ENCODE data around the gene NEDD4L. TPM values are rescaled to one million over a fixed set of nuclear protein-coding genes. Genes with fewer than 3 reads are reported as not detected.

The NEDD4L gene
- total RNA-seq, 1 donor from 2014 or later: 209 TPM

- H3K36me3 Mint-ChIP-seq (ENCODE audit: unreplicated experiment): no peaks in the 10 kb centered on the region
- peaks cover 7% of the 10 kb centered on the region for H3K4me1 Mint-ChIP-seq (ENCODE audit: low read depth, unreplicated experiment)
- no peaks in the 10 kb centered on the region for H3K9me3 Mint-ChIP-seq (ENCODE audit: unreplicated experiment)
- H3K27ac Mint-ChIP-seq (ENCODE audit: unreplicated experiment): peak overlapping the region; percentile 48
- H3K4me3 Mint-ChIP-seq (ENCODE audit: unreplicated experiment): no peak overlapping the region
- peaks cover 2% of the 10 kb centered on the region for H3K27me3 Mint-ChIP-seq (ENCODE audit: unreplicated experiment)
- TF ChIP-seq CTCF (IDR thresholded peaks at IDR 0.05; ENCODE audit: partially characterized antibody, unreplicated experiment): no peak
- DNase-seq: peak; percentile 46
Measured at GRCh38 chr18:58032233-58032632, 11.8 kb upstream of the NEDD4L start.

GRCh38 chr18:58033216-58033615 lies 10.8 kb upstream of the NEDD4L start:
- H3K36me3 Mint-ChIP-seq (ENCODE audit: unreplicated experiment): no peaks in the 10 kb centered on the region
- H3K9me3 Mint-ChIP-seq (ENCODE audit: unreplicated experiment): no peaks in the 10 kb centered on the region
- no peak for DNase-seq
- no peak overlapping the region for H3K4me3 Mint-ChIP-seq (ENCODE audit: unreplicated experiment)
- no peak for TF ChIP-seq CTCF (IDR thresholded peaks at IDR 0.05; ENCODE audit: partially characterized antibody, unreplicated experiment)
- H3K4me1 Mint-ChIP-seq (ENCODE audit: low read depth, unreplicated experiment): peaks cover 7% of the 10 kb centered on the region
- no peak overlapping the region for H3K27ac Mint-ChIP-seq (ENCODE audit: unreplicated experiment)
- peaks cover 2% of the 10 kb centered on the region for H3K27me3 Mint-ChIP-seq (ENCODE audit: unreplicated experiment)

GRCh38 chr18:58034370-58034769 lies 9.7 kb upstream of the NEDD4L start:
- DNase-seq: no peak
- H3K27me3 Mint-ChIP-seq (ENCODE audit: unreplicated experiment): peaks cover 2% of the 10 kb centered on the region
- peaks cover 7% of the 10 kb centered on the region for H3K4me1 Mint-ChIP-seq (ENCODE audit: low read depth, unreplicated experiment)
- H3K9me3 Mint-ChIP-seq (ENCODE audit: unreplicated experiment): no peaks in the 10 kb centered on the region
- no peak overlapping the region for H3K27ac Mint-ChIP-seq (ENCODE audit: unreplicated experiment)
- no peak overlapping the region for H3K4me3 Mint-ChIP-seq (ENCODE audit: unreplicated experiment)
- TF ChIP-seq CTCF (IDR thresholded peaks at IDR 0.05; ENCODE audit: partially characterized antibody, unreplicated experiment): no peak
- H3K36me3 Mint-ChIP-seq (ENCODE audit: unreplicated experiment): no peaks in the 10 kb centered on the region

GRCh38 chr18:58037163-58037562 lies 6.9 kb upstream of the NEDD4L start:
- DNase-seq: no peak
- H3K36me3 Mint-ChIP-seq (ENCODE audit: unreplicated experiment): no peaks in the 10 kb centered on the region
- no peak overlapping the region for H3K27ac Mint-ChIP-seq (ENCODE audit: unreplicated experiment)
- no peak overlapping the region for H3K4me3 Mint-ChIP-seq (ENCODE audit: unreplicated experiment)
- H3K27me3 Mint-ChIP-seq (ENCODE audit: unreplicated experiment): peaks cover 4% of the 10 kb centered on the region
- TF ChIP-seq CTCF (IDR thresholded peaks at IDR 0.05; ENCODE audit: partially characterized antibody, unreplicated experiment): no peak
- peaks cover 7% of the 10 kb centered on the region for H3K4me1 Mint-ChIP-seq (ENCODE audit: low read depth, unreplicated experiment)
- H3K9me3 Mint-ChIP-seq (ENCODE audit: unreplicated experiment): peaks cover 2% of the 10 kb centered on the region

- Mint-ChIP-seq H3K4me1 (ENCODE audit: low read depth, unreplicated experiment) (peaks cover 1% of the 10 kb centered on the region), H3K36me3 (ENCODE audit: unreplicated experiment) (no peaks in the 10 kb centered on the region), H3K27me3 (ENCODE audit: unreplicated experiment) (peaks cover 4% of the 10 kb centered on the region), H3K9me3 (ENCODE audit: unreplicated experiment) (peaks cover 5% of the 10 kb centered on the region), H3K4me3 (ENCODE audit: unreplicated experiment) (no peak overlapping the region), H3K27ac (ENCODE audit: unreplicated experiment) (no peak overlapping the region)
- DNase-seq: no peak
- TF ChIP-seq CTCF (IDR thresholded peaks at IDR 0.05; ENCODE audit: partially characterized antibody, unreplicated experiment): no peak
Measured at GRCh38 chr18:58038063-58038462, 6.0 kb upstream of the NEDD4L start.
